SK-N-SH (cell line): Measurements from ENCODE around the gene ASXL3. TPM values are rescaled to one million over a fixed set of nuclear protein-coding genes. Genes with fewer than 3 reads are reported as not detected.

Source experiments
- CTCF ChIA-PET: fragments of 300-600, 350-600 bp; formaldehyde crosslinking; extraction: SDS; loops from one replicate; lab custom pipeline; 2021; lab: Yijun Ruan, JAX
- POLR2A ChIA-PET: fragments of 350-600 bp; sonication (Branson Sonifier 250); formaldehyde crosslinking; extraction: SDS; loops from one replicate; lab custom pipeline; 2020; ENCODE audit warnings: antibody characterized with exemption, inconsistent platforms; lab: Yijun Ruan, JAX
- DNase-seq: peaks from one replicate; pipeline ENCODE4 v3.0.0; 2012
- H2AFZ ChIP-seq: fragments of 200-600 bp; sonication (generic); 2 replicates; pipeline ENCODE4 v1.8.1; 2016; ENCODE audit warnings: antibody characterized with exemption, mild to moderate bottlenecking, low read depth
- H3F3A ChIP-seq: fragments of 200-600 bp; sonication (generic); replicated peaks from 2 replicates; pipeline ENCODE3; 2016; ENCODE audit warnings: antibody characterized with exemption, mild to moderate bottlenecking; ENCODE audit not compliant: insufficient read depth
- H3K27ac ChIP-seq, 2 experiments: fragments of 200-500 bp in 1 of 2; fragments of 200-600 bp in 1 of 2; sonication (Bioruptor generic) in 1 of 2; sonication (generic), shearing (Covaris generic) in 1 of 2; 2 replicates each; pipeline versions ENCODE4 v1.5.1 to v1.6.1; 2014 to 2016; ENCODE audit warnings: low read depth in 2 of 2, inconsistent platforms in 1 of 2, low read length in 1 of 2, mild to moderate bottlenecking in 1 of 2, mixed read lengths in 1 of 2
- H3K27me3 ChIP-seq: fragments of 200-600 bp; sonication (generic), shearing (Covaris generic); 2 replicates; pipeline ENCODE4 v1.6.1; 2016; ENCODE audit warnings: mixed run types; ENCODE audit not compliant: insufficient read depth
- H3K36me3 ChIP-seq, 2 experiments: fragments of 200-500 bp in 1 of 2; fragments of 200-600 bp in 1 of 2; sonication (Bioruptor generic) in 1 of 2; sonication (generic) in 1 of 2; replicated peaks in 1 of 2; 2 replicates each; pipeline versions ENCODE3 to v1.5.1; 2014 to 2016; ENCODE audit warnings: low read length in 1 of 2, mild to moderate bottlenecking in 1 of 2; ENCODE audit not compliant: insufficient read depth in 2 of 2, control insufficient read depth in 1 of 2
- H3K4me1 ChIP-seq, 2 experiments: fragments of 200-500 bp in 1 of 2; fragments of 200-600 bp in 1 of 2; sonication (Bioruptor generic) in 1 of 2; sonication (generic), shearing (Covaris generic) in 1 of 2; 2 replicates each; pipeline versions ENCODE4 v1.5.1 to v1.6.1; 2014 to 2016; ENCODE audit warnings: low read depth in 1 of 2, low read length in 1 of 2, mixed run types in 1 of 2; ENCODE audit not compliant: insufficient read depth in 2 of 2, control insufficient read depth in 1 of 2
- H3K4me2 ChIP-seq: fragments of 200-600 bp; sonication (generic), shearing (Covaris generic); 2 replicates; pipeline ENCODE4 v1.6.1; 2017; ENCODE audit warnings: mixed run types
- H3K4me3 ChIP-seq, 2 experiments: fragments of 200-500 bp in 1 of 2; fragments of 200-600 bp in 1 of 2; sonication (Bioruptor generic) in 1 of 2; sonication (generic), shearing (Covaris generic) in 1 of 2; 2 replicates each; pipeline versions ENCODE4 v1.5.1 to v1.8.1; 2014 to 2016; ENCODE audit warnings: low read depth in 2 of 2, inconsistent platforms in 1 of 2, low read length in 1 of 2, mild to moderate bottlenecking in 1 of 2, mixed read lengths in 1 of 2, moderate library complexity in 1 of 2
- H3K79me2 ChIP-seq: fragments of 200-600 bp; sonication (generic); 2 replicates; pipeline ENCODE4 v1.8.1; 2017; ENCODE audit warnings: mild to moderate bottlenecking; ENCODE audit not compliant: insufficient read depth
- H3K9ac ChIP-seq: fragments of 200-600 bp; sonication (generic); 2 replicates; pipeline ENCODE4 v1.6.1; 2017; ENCODE audit warnings: mixed run types
- H3K9me2 ChIP-seq: fragments of 200-600 bp; sonication (generic); 2 replicates; pipeline ENCODE4 v1.6.1; 2017; ENCODE audit warnings: mixed run types
- H3K9me3 ChIP-seq: fragments of 200-600 bp; sonication (generic); 2 replicates; pipeline ENCODE4 v1.6.1; 2017; ENCODE audit warnings: mixed run types, mild to moderate bottlenecking, moderate library complexity
- H4K20me1 ChIP-seq: fragments of 200-600 bp; sonication (generic); 2 replicates; pipeline ENCODE4 v1.6.1; 2017; ENCODE audit warnings: mild to moderate bottlenecking, mixed run types; ENCODE audit not compliant: insufficient read depth
- CHD2 ChIP-seq: fragments of 150-350 bp; IDR thresholded peaks from 2 replicates; pipeline ENCODE4 v1.6.1; 2018; ENCODE audit warnings: low read length; ENCODE audit not compliant: partially characterized antibody
- FOXJ3 ChIP-seq: sonication (generic); formaldehyde crosslinking; IDR thresholded peaks from 2 replicates; pipeline ENCODE4 v1.5.1; 2020; ENCODE audit warnings: mild to moderate bottlenecking, missing genetic modification reagents
- GABPA ChIP-seq: IDR thresholded peaks from 2 replicates; pipeline ENCODE4 v1.4.0; 2012; ENCODE audit warnings: low read depth, mild to moderate bottlenecking
- NFIC ChIP-seq: IDR thresholded peaks from 2 replicates; pipeline ENCODE4 v1.4.0; 2012; ENCODE audit warnings: borderline replicate concordance
- POLR2AphosphoS5 ChIP-seq: IDR thresholded peaks from 2 replicates; pipeline ENCODE4 v1.6.1; 2012; ENCODE audit warnings: low read depth, low read length
- RCOR1 ChIP-seq: fragments of 150-350 bp; IDR thresholded peaks from 2 replicates; pipeline ENCODE4 v1.6.1; 2017; ENCODE audit warnings: antibody characterized with exemption, low read length
- RFX5 ChIP-seq: IDR thresholded peaks from 2 replicates; pipeline ENCODE4 v1.6.1; 2012; ENCODE audit warnings: mild to moderate bottlenecking, improper control_type of control experiment, low read length
- SIN3A ChIP-seq: IDR thresholded peaks from 2 replicates; pipeline ENCODE4 v1.6.1; 2012; ENCODE audit warnings: low read depth, mild to moderate bottlenecking, low read length, moderate library complexity, borderline replicate concordance
- YY1 ChIP-seq: IDR thresholded peaks from 2 replicates; pipeline ENCODE4 v1.4.0; 2012; ENCODE audit warnings: low read depth, mild to moderate bottlenecking
- WGBS: methylation state at CpG from one replicate; pipeline ENCODE4 v1.1.6; 2017; ENCODE audit warnings: low lambda C conversion rate; 5-methylcytosine and 5-hydroxymethylcytosine counted together
- polyA plus RNA-seq, 3 experiments: library from polyadenylated mRNA; depleted of rRNA; stranded (reverse); fragments of >200 nt; gene quantifications; 2 replicates each; pipeline ENCODE4 v1.2.3, GENCODE V29; 2012
- TF ChIP-seq, protein P1 (sequence below): IDR thresholded peaks from 2 replicates; pipeline ENCODE4 v1.6.1; 2012; ENCODE audit warnings: mild to moderate bottlenecking, low read depth, low read length, moderate library complexity
- TF ChIP-seq, protein P2 (sequence below): IDR thresholded peaks from 2 replicates; pipeline ENCODE4 v1.4.0; 2012; ENCODE audit warnings: low read depth, borderline replicate concordance

ASXL3 gene
- polyA plus RNA-seq, 1 of the 3 experiments (the other 2 are of a cell fraction), result not detected

DNA sequence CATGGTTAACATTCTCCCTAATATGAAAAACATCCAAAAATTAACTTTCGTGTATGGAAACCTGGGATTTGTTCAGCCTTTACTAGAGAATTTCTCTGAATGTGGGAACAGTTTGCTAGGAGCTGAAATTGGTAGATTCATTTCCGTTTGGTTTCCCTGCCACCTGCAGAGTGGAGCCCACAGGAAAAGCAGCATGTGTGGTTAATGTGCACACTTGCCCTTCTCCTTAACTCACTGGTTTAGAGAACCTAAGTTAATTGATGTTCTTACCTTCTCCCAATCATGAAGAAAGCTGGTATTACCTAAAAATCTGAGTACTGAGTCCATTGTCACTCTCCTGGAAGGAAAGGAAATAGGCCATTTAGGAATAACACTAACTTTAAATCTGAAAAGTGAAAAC, 37.6 kb upstream of the ASXL3 start:
- TF ChIP-seq GABPA (no peak), FOXJ3 (CRISPR knock-in tag) (no peak), RFX5 (no peak), RCOR1 (no peak), YY1 (no peak), SIN3A (no peak)
- TF ChIP-seq, protein P1, sequence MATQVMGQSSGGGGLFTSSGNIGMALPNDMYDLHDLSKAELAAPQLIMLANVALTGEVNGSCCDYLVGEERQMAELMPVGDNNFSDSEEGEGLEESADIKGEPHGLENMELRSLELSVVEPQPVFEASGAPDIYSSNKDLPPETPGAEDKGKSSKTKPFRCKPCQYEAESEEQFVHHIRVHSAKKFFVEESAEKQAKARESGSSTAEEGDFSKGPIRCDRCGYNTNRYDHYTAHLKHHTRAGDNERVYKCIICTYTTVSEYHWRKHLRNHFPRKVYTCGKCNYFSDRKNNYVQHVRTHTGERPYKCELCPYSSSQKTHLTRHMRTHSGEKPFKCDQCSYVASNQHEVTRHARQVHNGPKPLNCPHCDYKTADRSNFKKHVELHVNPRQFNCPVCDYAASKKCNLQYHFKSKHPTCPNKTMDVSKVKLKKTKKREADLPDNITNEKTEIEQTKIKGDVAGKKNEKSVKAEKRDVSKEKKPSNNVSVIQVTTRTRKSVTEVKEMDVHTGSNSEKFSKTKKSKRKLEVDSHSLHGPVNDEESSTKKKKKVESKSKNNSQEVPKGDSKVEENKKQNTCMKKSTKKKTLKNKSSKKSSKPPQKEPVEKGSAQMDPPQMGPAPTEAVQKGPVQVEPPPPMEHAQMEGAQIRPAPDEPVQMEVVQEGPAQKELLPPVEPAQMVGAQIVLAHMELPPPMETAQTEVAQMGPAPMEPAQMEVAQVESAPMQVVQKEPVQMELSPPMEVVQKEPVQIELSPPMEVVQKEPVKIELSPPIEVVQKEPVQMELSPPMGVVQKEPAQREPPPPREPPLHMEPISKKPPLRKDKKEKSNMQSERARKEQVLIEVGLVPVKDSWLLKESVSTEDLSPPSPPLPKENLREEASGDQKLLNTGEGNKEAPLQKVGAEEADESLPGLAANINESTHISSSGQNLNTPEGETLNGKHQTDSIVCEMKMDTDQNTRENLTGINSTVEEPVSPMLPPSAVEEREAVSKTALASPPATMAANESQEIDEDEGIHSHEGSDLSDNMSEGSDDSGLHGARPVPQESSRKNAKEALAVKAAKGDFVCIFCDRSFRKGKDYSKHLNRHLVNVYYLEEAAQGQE, result no peak
- TF ChIP-seq, protein P2, sequence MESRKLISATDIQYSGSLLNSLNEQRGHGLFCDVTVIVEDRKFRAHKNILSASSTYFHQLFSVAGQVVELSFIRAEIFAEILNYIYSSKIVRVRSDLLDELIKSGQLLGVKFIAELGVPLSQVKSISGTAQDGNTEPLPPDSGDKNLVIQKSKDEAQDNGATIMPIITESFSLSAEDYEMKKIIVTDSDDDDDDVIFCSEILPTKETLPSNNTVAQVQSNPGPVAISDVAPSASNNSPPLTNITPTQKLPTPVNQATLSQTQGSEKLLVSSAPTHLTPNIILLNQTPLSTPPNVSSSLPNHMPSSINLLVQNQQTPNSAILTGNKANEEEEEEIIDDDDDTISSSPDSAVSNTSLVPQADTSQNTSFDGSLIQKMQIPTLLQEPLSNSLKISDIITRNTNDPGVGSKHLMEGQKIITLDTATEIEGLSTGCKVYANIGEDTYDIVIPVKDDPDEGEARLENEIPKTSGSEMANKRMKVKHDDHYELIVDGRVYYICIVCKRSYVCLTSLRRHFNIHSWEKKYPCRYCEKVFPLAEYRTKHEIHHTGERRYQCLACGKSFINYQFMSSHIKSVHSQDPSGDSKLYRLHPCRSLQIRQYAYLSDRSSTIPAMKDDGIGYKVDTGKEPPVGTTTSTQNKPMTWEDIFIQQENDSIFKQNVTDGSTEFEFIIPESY, result no peak
- TF ChIP-seq, all 33 proteins: peak for 0
- H3K4me3 ChIP-seq, result no peak overlapping the region
- H3K27ac ChIP-seq, result no peak overlapping the region
- H3K27me3 ChIP-seq, result no peaks in the 10 kb centered on the region
- H3K36me3 ChIP-seq, result no peaks in the 10 kb centered on the region
- H4K20me1 ChIP-seq, result no peaks in the 10 kb centered on the region
- WGBS, result 24% methylated on average over 2 of the region's 2 CpGs
- no peaks in the 10 kb centered on the region for H3F3A ChIP-seq
- no peaks in the 10 kb centered on the region for H3K9me2 ChIP-seq
- POLR2A ChIA-PET, result no interaction called here
- no peak overlapping the region for H3K4me2 ChIP-seq
- H3K4me1 ChIP-seq, result no peaks in the 10 kb centered on the region
- H3K79me2 ChIP-seq, result no peaks in the 10 kb centered on the region
- H3K9me3 ChIP-seq, result no peaks in the 10 kb centered on the region
- no peak for DNase-seq
- no peak overlapping the region for H2AFZ ChIP-seq
- no peak overlapping the region for H3K9ac ChIP-seq
- CTCF ChIA-PET, result interaction anchor here (1.1 kb wide), 1 partner anchor 308 kb away, joined by 4 read pairs; no protein-coding TSS in a partner anchor

DNA sequence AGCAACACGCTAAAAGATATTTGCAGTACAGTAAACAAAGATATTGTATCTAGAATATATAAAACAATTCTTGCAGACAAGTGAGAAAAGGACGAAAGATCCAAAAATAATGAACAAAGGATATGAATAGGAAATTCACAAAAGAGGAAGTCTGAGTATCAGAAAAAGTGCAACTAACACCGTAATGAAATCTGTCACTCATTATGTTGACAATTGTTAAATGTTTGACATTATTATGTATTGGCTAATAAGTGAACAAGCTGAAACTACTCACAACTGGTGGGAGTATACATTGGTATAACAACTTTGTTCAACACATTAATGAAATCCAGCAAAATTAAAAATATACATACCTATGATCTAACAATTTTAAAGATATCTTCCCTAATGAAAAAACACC, 36.7 kb upstream of the ASXL3 start:
- POLR2A ChIA-PET, result no interaction called here
- H3K79me2 ChIP-seq, result no peaks in the 10 kb centered on the region
- no peaks in the 10 kb centered on the region for H3K9me3 ChIP-seq
- no peak overlapping the region for H2AFZ ChIP-seq
- 44% methylated on average over 3 of the region's 3 CpGs for WGBS
- no peak overlapping the region for H3K4me2 ChIP-seq
- H3K9ac ChIP-seq, result no peak overlapping the region
- no peaks in the 10 kb centered on the region for H3K27me3 ChIP-seq
- no peak overlapping the region for H3K4me3 ChIP-seq
- H3K27ac ChIP-seq, result no peak overlapping the region
- no peak for DNase-seq
- no peaks in the 10 kb centered on the region for H3F3A ChIP-seq
- H4K20me1 ChIP-seq, result no peaks in the 10 kb centered on the region
- no peaks in the 10 kb centered on the region for H3K4me1 ChIP-seq
- no peaks in the 10 kb centered on the region for H3K36me3 ChIP-seq
- CTCF ChIA-PET, result no interaction called here
- no peaks in the 10 kb centered on the region for H3K9me2 ChIP-seq
- TF ChIP-seq NFIC (no peak), POLR2AphosphoS5 (no peak), CHD2 (no peak)
